ENCODE results near the gene TOR4A. TPM values are rescaled to one million over a fixed set of nuclear protein-coding genes. Genes with fewer than 3 reads are reported as not detected.
A peak's percentile ranks its signal among the peaks of the same experiment; 100 is the strongest.

TOR4A gene
- 6.1 TPM for total RNA-seq
- polyA plus RNA-seq: 1 to 10 TPM; 2.6 to 4.2 (median 3.5) TPM

DNA sequence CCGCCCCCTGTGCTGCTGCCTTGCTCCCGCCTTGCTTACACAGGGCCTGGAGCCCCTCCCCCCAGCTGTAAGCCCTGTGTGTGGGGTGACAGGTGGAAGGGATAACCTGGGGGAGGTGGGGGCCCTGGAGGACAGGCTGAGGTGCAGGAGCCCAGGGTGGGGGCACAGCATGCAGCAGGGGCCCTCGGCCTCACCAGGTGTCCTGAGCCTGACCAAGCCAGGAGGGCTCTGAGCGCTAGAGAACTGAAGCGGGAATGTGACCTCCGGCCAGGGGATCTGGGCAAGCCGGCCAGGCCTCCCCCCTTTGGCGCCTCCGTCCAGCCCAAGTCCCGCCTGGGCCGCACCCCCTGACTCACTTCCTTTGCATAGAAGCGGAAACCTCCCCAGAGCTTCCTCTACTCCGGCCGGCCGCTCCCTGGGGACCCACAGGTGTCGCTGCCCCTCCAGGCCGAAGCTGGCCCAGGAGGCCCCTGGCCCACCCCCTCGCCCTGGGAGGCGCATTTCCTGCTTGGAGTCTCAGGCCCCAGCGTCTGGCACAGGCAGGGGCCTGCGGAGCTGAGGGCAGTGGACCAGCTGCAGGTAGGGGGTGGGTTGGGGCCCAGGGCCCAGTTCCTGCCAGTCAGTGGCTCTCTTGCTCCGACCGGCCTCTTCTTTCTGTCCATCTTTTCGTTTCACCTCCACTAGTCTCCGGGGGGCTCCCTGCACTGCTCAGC is at the start of gene TOR4A:
Gene TOR4A (plus strand): TSS at position 398 of the 713 bp plus-strand sequence. CDS start 964 bp downstream, outside the sequence.
- Histone ChIP-seq H3K9me3 (ENCODE audit: control insufficient read depth in 2 of 2, low read length in 2 of 2) (no peaks in the 10 kb centered on the region), H3K4me1 (ENCODE audit: control insufficient read depth, insufficient read depth, low read length, poor library complexity, severe bottlenecking) (peaks cover 29% of the 10 kb centered on the region), H3K36me3 (ENCODE audit: control insufficient read depth, insufficient read depth, low read length) (peaks cover 3% of the 10 kb centered on the region), H3K27me3 (ENCODE audit: control insufficient read depth, insufficient read depth, low read length) (no peaks in the 10 kb centered on the region), H3K4me3 (ENCODE audit: low read depth, low read length) (no peak within 1 kb of the TSS), H3K27ac (ENCODE audit: insufficient read depth, low read length, poor library complexity, severe bottlenecking) (peak within 1 kb of the TSS; percentile 60)
- DNase-seq: peak in 1 of 3 donors; percentile 72
- H3K27me3 Mint-ChIP-seq: no peaks in the 10 kb centered on the region
- H3K27ac Mint-ChIP-seq: peak within 1 kb of the TSS; percentile 36 to 96 (median 62)
- peak within 1 kb of the TSS; percentile 82 to 93 (median 86) for H3K4me3 Mint-ChIP-seq
- H3K36me3 Mint-ChIP-seq: no peaks in the 10 kb centered on the region
- H3K9me3 Mint-ChIP-seq: no peaks in the 10 kb centered on the region
- ATAC-seq (ENCODE audit: low read depth in 2 of 2): peak; percentile 40 to 67
- H3K4me1 Mint-ChIP-seq: peaks cover 0 to 25% (median 3%) of the 10 kb centered on the region in 4 donors

DNA sequence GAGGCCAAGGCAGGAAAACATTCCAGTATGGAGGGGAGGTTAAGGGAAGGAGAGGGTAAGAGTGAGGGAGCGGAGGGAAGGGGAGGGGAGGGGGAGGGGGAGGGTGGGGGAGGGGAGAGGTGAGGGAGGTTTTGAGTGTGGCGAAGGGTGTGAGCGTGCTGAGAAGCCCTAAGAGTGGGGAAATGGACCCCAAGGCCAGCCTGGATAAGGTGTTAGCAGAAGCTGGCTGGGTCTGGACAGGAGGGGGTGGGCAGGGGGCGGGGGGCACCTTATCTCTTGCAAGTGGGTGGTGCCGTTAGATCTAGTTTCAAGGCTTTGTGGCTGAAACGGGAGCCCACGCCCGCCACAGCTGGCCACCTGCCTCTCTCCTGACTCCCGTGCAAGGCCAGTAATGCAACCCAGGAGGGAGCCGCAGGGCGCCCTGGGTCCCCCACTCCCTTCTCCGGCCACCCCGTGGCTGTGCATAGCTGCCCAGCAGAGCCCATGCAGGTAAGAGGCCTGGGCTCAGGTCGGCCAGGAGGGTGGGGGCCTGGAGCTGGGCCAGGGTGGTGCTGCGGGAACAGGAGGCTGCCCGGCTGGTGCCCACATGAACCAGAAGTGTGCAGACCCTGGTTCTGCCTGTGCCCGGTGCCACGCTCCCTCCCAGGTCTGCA is 49.5 kb upstream of the TOR4A start:
- peak overlapping the region in 2 of 3 donors; percentile 23 to 96 for H3K27ac Mint-ChIP-seq
- no peaks in the 10 kb centered on the region for H3K36me3 Mint-ChIP-seq

GRCh38 chr9:137228506-137228967 is 49.0 kb upstream of the TOR4A start:
- H3K9me3 ChIP-seq (ENCODE audit: control insufficient read depth in 2 of 2, low read length in 2 of 2): no peaks in the 10 kb centered on the region
- no peaks in the 10 kb centered on the region for H3K36me3 ChIP-seq (ENCODE audit: control insufficient read depth, insufficient read depth, low read length)
- Mint-ChIP-seq H3K27me3 (peaks cover 5% of the 10 kb centered on the region), H3K4me1 (peaks cover 0 to 8% (median 5%) of the 10 kb centered on the region in 4 donors), H3K36me3 (no peaks in the 10 kb centered on the region), H3K9me3 (no peaks in the 10 kb centered on the region), H3K4me3 (no peak overlapping the region), H3K27ac (no peak overlapping the region)
- H3K27ac ChIP-seq (ENCODE audit: insufficient read depth, low read length, poor library complexity, severe bottlenecking): no peak overlapping the region
- H3K4me3 ChIP-seq (ENCODE audit: low read depth, low read length): no peak overlapping the region
- H3K27me3 ChIP-seq (ENCODE audit: control insufficient read depth, insufficient read depth, low read length): no peaks in the 10 kb centered on the region
- peaks cover 10% of the 10 kb centered on the region for H3K4me1 ChIP-seq (ENCODE audit: control insufficient read depth, insufficient read depth, low read length, poor library complexity, severe bottlenecking)
- DNase-seq (no peak), ATAC-seq (ENCODE audit: low read depth in 2 of 2) (no peak)

More for the DNA sequence above, 49.5 kb upstream of the TOR4A start:
- no peaks in the 10 kb centered on the region for H3K27me3 ChIP-seq (ENCODE audit: control insufficient read depth, insufficient read depth, low read length)
- Mint-ChIP-seq H3K4me3 (no peak overlapping the region), H3K9me3 (no peaks in the 10 kb centered on the region), H3K27me3 (peaks cover 5% of the 10 kb centered on the region), H3K4me1 (peaks cover 0 to 12% (median 6%) of the 10 kb centered on the region in 4 donors)
- H3K4me3 ChIP-seq (ENCODE audit: low read depth, low read length): no peak overlapping the region
- H3K4me1 ChIP-seq (ENCODE audit: control insufficient read depth, insufficient read depth, low read length, poor library complexity, severe bottlenecking): peaks cover 12% of the 10 kb centered on the region
- DNase-seq (no peak), ATAC-seq (ENCODE audit: low read depth in 2 of 2) (no peak)
- H3K36me3 ChIP-seq (ENCODE audit: control insufficient read depth, insufficient read depth, low read length): no peaks in the 10 kb centered on the region
- no peak overlapping the region for H3K27ac ChIP-seq (ENCODE audit: insufficient read depth, low read length, poor library complexity, severe bottlenecking)
- no peaks in the 10 kb centered on the region for H3K9me3 ChIP-seq (ENCODE audit: control insufficient read depth in 2 of 2, low read length in 2 of 2)

- Histone ChIP-seq H3K4me1 (ENCODE audit: control insufficient read depth, insufficient read depth, low read length, poor library complexity, severe bottlenecking) (peaks cover 4% of the 10 kb centered on the region), H3K9me3 (ENCODE audit: control insufficient read depth in 2 of 2, low read length in 2 of 2) (no peaks in the 10 kb centered on the region), H3K4me3 (ENCODE audit: low read depth, low read length) (no peak overlapping the region), H3K36me3 (ENCODE audit: control insufficient read depth, insufficient read depth, low read length) (no peaks in the 10 kb centered on the region), H3K27me3 (ENCODE audit: control insufficient read depth, insufficient read depth, low read length) (no peaks in the 10 kb centered on the region), H3K27ac (ENCODE audit: insufficient read depth, low read length, poor library complexity, severe bottlenecking) (no peak overlapping the region)
- Mint-ChIP-seq H3K4me1 (peaks cover 0 to 6% (median 3%) of the 10 kb centered on the region in 4 donors), H3K27me3 (peaks cover 5% of the 10 kb centered on the region), H3K27ac (no peak overlapping the region), H3K4me3 (no peak overlapping the region), H3K36me3 (no peaks in the 10 kb centered on the region), H3K9me3 (no peaks in the 10 kb centered on the region)
- DNase-seq (no peak), ATAC-seq (ENCODE audit: low read depth in 2 of 2) (no peak)
Observed at GRCh38 chr9:137228968-137229896, 48.3 kb upstream of the TOR4A start.

DNA sequence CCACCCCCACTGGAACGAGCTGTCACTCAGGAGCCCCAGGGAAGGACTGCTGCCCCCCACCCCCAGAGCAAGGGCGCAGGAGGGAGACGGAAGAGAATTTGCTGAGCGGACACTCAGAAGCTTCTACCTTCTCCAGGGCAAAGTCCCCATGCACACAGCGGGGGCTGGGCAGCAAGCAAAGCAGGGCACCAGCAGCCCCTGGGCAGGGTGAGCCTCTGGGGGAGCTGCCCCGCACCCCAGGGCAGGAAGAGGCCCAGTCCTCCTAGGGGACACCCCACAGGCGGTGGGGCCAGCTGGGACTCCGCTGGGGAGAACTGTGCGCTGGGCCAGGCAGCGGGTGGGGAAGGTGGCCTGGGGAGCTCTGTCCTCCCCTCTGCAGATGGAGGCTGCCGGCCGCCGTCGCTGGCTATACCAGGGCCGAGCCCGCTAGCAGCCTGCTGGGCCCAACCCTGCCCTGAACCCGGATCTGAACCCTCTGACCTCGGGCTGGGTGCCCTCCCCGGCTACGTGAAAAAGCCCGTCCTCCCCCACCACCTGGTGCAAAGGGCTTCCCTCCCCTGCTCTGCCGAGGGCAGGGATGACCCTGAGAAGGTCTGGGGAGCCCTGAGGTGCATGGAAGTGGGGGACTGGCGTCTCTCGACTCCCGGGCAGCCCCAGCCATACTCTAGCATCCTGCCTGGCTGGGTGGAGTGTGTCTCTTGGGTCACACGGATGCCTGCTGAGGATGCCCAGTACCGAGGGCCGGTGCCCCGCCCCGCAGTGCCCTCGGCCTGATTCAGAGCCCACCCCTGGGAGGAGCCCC is 47.4 kb upstream of the TOR4A start:
- H3K4me1 ChIP-seq (ENCODE audit: control insufficient read depth, insufficient read depth, low read length, poor library complexity, severe bottlenecking): peaks cover 4% of the 10 kb centered on the region
- Mint-ChIP-seq H3K27ac (no peak overlapping the region), H3K4me3 (no peak overlapping the region), H3K27me3 (peaks cover 5% of the 10 kb centered on the region), H3K9me3 (no peaks in the 10 kb centered on the region), H3K4me1 (peaks cover 0 to 6% (median 3%) of the 10 kb centered on the region in 4 donors), H3K36me3 (no peaks in the 10 kb centered on the region)
- no peaks in the 10 kb centered on the region for H3K9me3 ChIP-seq (ENCODE audit: control insufficient read depth in 2 of 2, low read length in 2 of 2)
- no peaks in the 10 kb centered on the region for H3K36me3 ChIP-seq (ENCODE audit: control insufficient read depth, insufficient read depth, low read length)
- H3K4me3 ChIP-seq (ENCODE audit: low read depth, low read length): no peak overlapping the region
- no peak for DNase-seq
- H3K27ac ChIP-seq (ENCODE audit: insufficient read depth, low read length, poor library complexity, severe bottlenecking): no peak overlapping the region
- ATAC-seq (ENCODE audit: low read depth in 2 of 2): no peak
- H3K27me3 ChIP-seq (ENCODE audit: control insufficient read depth, insufficient read depth, low read length): no peaks in the 10 kb centered on the region

DNA sequence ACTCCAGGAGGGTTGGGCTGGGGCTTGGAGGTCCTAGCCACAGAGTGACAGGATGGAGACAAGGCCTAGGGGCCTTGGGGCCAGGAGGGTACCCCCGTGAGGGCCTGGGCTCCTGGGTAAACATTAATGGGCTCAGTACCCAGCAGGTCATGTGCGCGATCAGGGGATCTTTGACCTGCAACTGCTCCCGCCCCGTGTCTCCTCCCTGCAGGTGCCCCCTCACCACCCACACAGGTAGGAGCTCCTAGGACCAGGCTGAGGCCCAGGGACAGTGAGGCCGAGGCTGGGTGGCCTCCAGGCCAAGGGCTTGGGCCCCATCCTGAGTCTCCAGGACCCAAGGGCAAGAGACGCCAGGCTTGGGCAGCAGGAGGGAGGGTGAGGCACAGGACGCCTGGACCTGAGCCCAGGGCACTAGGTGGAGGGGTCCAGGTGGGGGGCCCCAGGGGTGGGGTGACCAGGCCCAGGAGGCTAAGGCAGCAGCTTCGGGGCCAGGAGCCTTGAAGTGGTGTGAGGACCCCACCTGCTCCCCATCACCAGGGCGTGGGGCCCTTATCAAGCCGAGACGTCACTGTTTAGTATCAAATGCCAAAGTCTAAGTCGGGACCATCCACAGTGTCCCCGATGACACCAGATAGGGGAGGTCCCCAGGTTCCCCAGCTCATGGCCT is 46.7 kb upstream of the TOR4A start, which contains the start of gene SLC34A3:
Gene SLC34A3 (plus strand): TSS at position 197 of the 667 bp plus-strand sequence. CDS start 802 bp downstream, outside the sequence.
- peaks cover 8% of the 10 kb centered on the region for H3K4me1 ChIP-seq (ENCODE audit: control insufficient read depth, insufficient read depth, low read length, poor library complexity, severe bottlenecking)
- Mint-ChIP-seq H3K27me3 (peaks cover 5% of the 10 kb centered on the region), H3K4me1 (peaks cover 0 to 6% (median 3%) of the 10 kb centered on the region in 4 donors), H3K36me3 (no peaks in the 10 kb centered on the region), H3K9me3 (no peaks in the 10 kb centered on the region), H3K4me3 (no peak within 1 kb of the TSS), H3K27ac (no peak within 1 kb of the TSS)
- ATAC-seq (ENCODE audit: low read depth in 2 of 2) (no peak), DNase-seq (no peak)
- H3K27ac ChIP-seq (ENCODE audit: insufficient read depth, low read length, poor library complexity, severe bottlenecking): no peak within 1 kb of the TSS
- H3K9me3 ChIP-seq (ENCODE audit: control insufficient read depth in 2 of 2, low read length in 2 of 2): no peaks in the 10 kb centered on the region
- no peaks in the 10 kb centered on the region for H3K27me3 ChIP-seq (ENCODE audit: control insufficient read depth, insufficient read depth, low read length)
- no peak within 1 kb of the TSS for H3K4me3 ChIP-seq (ENCODE audit: low read depth, low read length)
- no peaks in the 10 kb centered on the region for H3K36me3 ChIP-seq (ENCODE audit: control insufficient read depth, insufficient read depth, low read length)
